ENCODE data around the gene MAN1A1.

MAN1A1 gene

DNA sequence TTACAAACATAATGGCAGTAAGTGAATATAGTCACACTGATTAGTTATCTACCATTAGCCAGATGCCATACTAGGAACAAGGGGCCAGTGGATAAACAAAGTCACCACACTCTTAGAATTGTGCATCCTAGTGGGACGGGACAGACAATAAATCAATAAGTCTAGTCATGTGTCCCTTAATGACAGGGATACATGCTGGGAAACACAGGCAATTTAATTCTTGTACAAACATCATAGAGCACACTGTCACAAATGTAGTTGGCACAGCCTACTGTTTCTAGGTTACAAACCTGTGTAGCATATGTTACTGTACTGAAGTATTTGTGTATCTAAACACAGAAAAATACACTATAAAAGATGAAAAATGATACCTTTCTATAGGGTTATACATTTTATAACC, 148.1 kb downstream of the MAN1A1 start:
- H3K79me1 ChIP-seq (ENCODE audit: low read depth, low read length), result no peaks in the 10 kb centered on the region
- no peak overlapping the region for H3K27ac ChIP-seq (replicated peaks; ENCODE audit: low read length)
- H2BK5ac ChIP-seq (ENCODE audit: low read length), result no peak overlapping the region
- H2AK5ac ChIP-seq (ENCODE audit: low read depth, low read length), result no peak overlapping the region
- no peak overlapping the region for H3K9ac ChIP-seq (ENCODE audit: low read depth, low read length, poor library complexity)
- no peak overlapping the region for H2BK120ac ChIP-seq (ENCODE audit: low read depth, low read length)
- H3K4me3 ChIP-seq (ENCODE audit: low read length in 2 of 2), result no peak overlapping the region
- no peak overlapping the region for H2AFZ ChIP-seq (ENCODE audit: low read length)
- H2BK15ac ChIP-seq (ENCODE audit: low read length), result no peak overlapping the region
- no peak overlapping the region for H3K4ac ChIP-seq (ENCODE audit: low read length)
- H3K9me3 ChIP-seq (replicated peaks in 1 of 2; ENCODE audit: control insufficient read depth in 2 of 2, insufficient read depth in 1 of 2, low read depth in 1 of 2, low read length in 2 of 2), result no peaks in the 10 kb centered on the region
- no peak overlapping the region for H2BK12ac ChIP-seq (ENCODE audit: low read length)
- H3K23ac ChIP-seq (ENCODE audit: low read depth, low read length, poor library complexity), result no peak overlapping the region
- H4K8ac ChIP-seq (ENCODE audit: low read depth, low read length), result no peak overlapping the region
- H3K4me2 ChIP-seq (ENCODE audit: insufficient read depth, low read length, poor library complexity, severe bottlenecking), result no peak overlapping the region
- no peak overlapping the region for H3K18ac ChIP-seq (ENCODE audit: low read length)
- H3K14ac ChIP-seq (ENCODE audit: low read length), result no peak overlapping the region
- H3K36me3 ChIP-seq (replicated peaks in 1 of 2; ENCODE audit: control insufficient read depth in 2 of 2, insufficient read depth in 2 of 2, low read length in 2 of 2), result no peaks in the 10 kb centered on the region
- H4K91ac ChIP-seq (ENCODE audit: low read depth, low read length, poor library complexity), result no peak overlapping the region
- H3K27me3 ChIP-seq (ENCODE audit: control insufficient read depth in 3 of 3, insufficient read depth in 3 of 3, low read depth in 1 of 3, low read length in 3 of 3), result no peaks in the 10 kb centered on the region
- DNase-seq (ENCODE audit: low spot score), result no peak
- no CpG with 5 or more reads among the region's 1 CpG for WGBS, 2 donors (ENCODE audit: extremely low coverage in 2 of 2, insufficient read length in 2 of 2, insufficient replicate concordance in 1 of 2)
- H3K4me1 ChIP-seq (ENCODE audit: control insufficient read depth in 2 of 2, insufficient read depth in 1 of 2, low read depth in 1 of 2, low read length in 2 of 2), result no peaks in the 10 kb centered on the region

- Histone ChIP-seq H3K23ac (ENCODE audit: low read depth, low read length, poor library complexity) (no peak overlapping the region), H3K27me3 (ENCODE audit: control insufficient read depth in 3 of 3, insufficient read depth in 3 of 3, low read depth in 1 of 3, low read length in 3 of 3) (no peaks in the 10 kb centered on the region), H2BK120ac (ENCODE audit: low read depth, low read length) (no peak overlapping the region), H3K18ac (ENCODE audit: low read length) (no peak overlapping the region), H3K4me2 (ENCODE audit: insufficient read depth, low read length, poor library complexity, severe bottlenecking) (no peak overlapping the region), H2BK15ac (ENCODE audit: low read length) (no peak overlapping the region), H2BK5ac (ENCODE audit: low read length) (no peak overlapping the region), H3K4me3 (ENCODE audit: low read length in 2 of 2) (no peak overlapping the region), H3K4ac (ENCODE audit: low read length) (no peak overlapping the region), H4K8ac (ENCODE audit: low read depth, low read length) (no peak overlapping the region), H3K36me3 (replicated peaks in 1 of 2; ENCODE audit: control insufficient read depth in 2 of 2, insufficient read depth in 2 of 2, low read length in 2 of 2) (no peaks in the 10 kb centered on the region), H3K14ac (ENCODE audit: low read length) (no peak overlapping the region), H2AFZ (ENCODE audit: low read length) (no peak overlapping the region), H2AK5ac (ENCODE audit: low read depth, low read length) (no peak overlapping the region), H3K27ac (replicated peaks; ENCODE audit: low read length) (no peak overlapping the region), H2BK12ac (ENCODE audit: low read length) (no peak overlapping the region), H4K91ac (ENCODE audit: low read depth, low read length, poor library complexity) (no peak overlapping the region), H3K79me1 (ENCODE audit: low read depth, low read length) (no peaks in the 10 kb centered on the region), H3K4me1 (ENCODE audit: control insufficient read depth in 2 of 2, insufficient read depth in 1 of 2, low read depth in 1 of 2, low read length in 2 of 2) (no peaks in the 10 kb centered on the region), H3K9me3 (replicated peaks in 1 of 2; ENCODE audit: control insufficient read depth in 2 of 2, insufficient read depth in 1 of 2, low read depth in 1 of 2, low read length in 2 of 2) (no peaks in the 10 kb centered on the region), H3K9ac (ENCODE audit: low read depth, low read length, poor library complexity) (no peak overlapping the region)
- DNase-seq (ENCODE audit: low spot score), result no peak
- WGBS, 2 donors (ENCODE audit: extremely low coverage in 2 of 2, insufficient read length in 2 of 2, insufficient replicate concordance in 1 of 2), result no CpG with 5 or more reads among the region's 1 CpG
Observed at GRCh38 chr6:119200512-119201175, 148.9 kb downstream of the MAN1A1 start.

DNA sequence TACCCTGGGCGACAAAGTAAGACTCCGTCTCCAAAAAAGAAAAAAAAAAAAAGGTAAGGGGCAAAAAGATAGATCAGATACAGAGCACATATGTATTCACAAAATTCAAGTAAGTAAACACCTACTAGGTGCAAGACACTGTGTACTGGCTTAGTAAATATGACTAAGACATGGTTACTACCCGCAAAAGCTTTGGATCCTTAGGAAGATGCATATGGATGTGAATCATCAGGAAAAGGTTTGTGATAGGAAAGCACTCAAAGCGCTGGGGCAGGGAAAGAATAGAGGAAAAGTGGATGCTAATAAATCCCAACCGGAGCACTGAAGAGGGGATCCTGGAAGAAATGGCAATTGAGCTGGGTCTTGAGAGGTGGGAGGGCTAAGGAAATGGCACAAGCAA, 152.3 kb downstream of the MAN1A1 start:
- Histone ChIP-seq H3K4me1 (ENCODE audit: control insufficient read depth in 2 of 2, insufficient read depth in 1 of 2, low read depth in 1 of 2, low read length in 2 of 2) (no peaks in the 10 kb centered on the region), H3K23ac (ENCODE audit: low read depth, low read length, poor library complexity) (no peak overlapping the region), H2BK5ac (ENCODE audit: low read length) (no peak overlapping the region), H4K8ac (ENCODE audit: low read depth, low read length) (no peak overlapping the region), H3K27me3 (ENCODE audit: control insufficient read depth in 3 of 3, insufficient read depth in 3 of 3, low read depth in 1 of 3, low read length in 3 of 3) (no peaks in the 10 kb centered on the region), H4K91ac (ENCODE audit: low read depth, low read length, poor library complexity) (no peak overlapping the region), H3K4ac (ENCODE audit: low read length) (no peak overlapping the region), H3K79me1 (ENCODE audit: low read depth, low read length) (no peaks in the 10 kb centered on the region), H3K36me3 (replicated peaks in 1 of 2; ENCODE audit: control insufficient read depth in 2 of 2, insufficient read depth in 2 of 2, low read length in 2 of 2) (no peaks in the 10 kb centered on the region), H3K14ac (ENCODE audit: low read length) (no peak overlapping the region), H2BK15ac (ENCODE audit: low read length) (no peak overlapping the region), H3K9me3 (replicated peaks in 1 of 2; ENCODE audit: control insufficient read depth in 2 of 2, insufficient read depth in 1 of 2, low read depth in 1 of 2, low read length in 2 of 2) (no peaks in the 10 kb centered on the region), H3K9ac (ENCODE audit: low read depth, low read length, poor library complexity) (no peak overlapping the region), H3K4me3 (ENCODE audit: low read length in 2 of 2) (no peak overlapping the region), H2AFZ (ENCODE audit: low read length) (no peak overlapping the region), H3K18ac (ENCODE audit: low read length) (no peak overlapping the region), H3K4me2 (ENCODE audit: insufficient read depth, low read length, poor library complexity, severe bottlenecking) (no peak overlapping the region), H2AK5ac (ENCODE audit: low read depth, low read length) (no peak overlapping the region), H3K27ac (replicated peaks; ENCODE audit: low read length) (no peak overlapping the region), H2BK120ac (ENCODE audit: low read depth, low read length) (no peak overlapping the region), H2BK12ac (ENCODE audit: low read length) (no peak overlapping the region)
- no peak for DNase-seq (ENCODE audit: low spot score)
- no CpG with 5 or more reads among the region's 5 CpGs for WGBS, 2 donors (ENCODE audit: extremely low coverage in 2 of 2, insufficient read length in 2 of 2, insufficient replicate concordance in 1 of 2)

DNA sequence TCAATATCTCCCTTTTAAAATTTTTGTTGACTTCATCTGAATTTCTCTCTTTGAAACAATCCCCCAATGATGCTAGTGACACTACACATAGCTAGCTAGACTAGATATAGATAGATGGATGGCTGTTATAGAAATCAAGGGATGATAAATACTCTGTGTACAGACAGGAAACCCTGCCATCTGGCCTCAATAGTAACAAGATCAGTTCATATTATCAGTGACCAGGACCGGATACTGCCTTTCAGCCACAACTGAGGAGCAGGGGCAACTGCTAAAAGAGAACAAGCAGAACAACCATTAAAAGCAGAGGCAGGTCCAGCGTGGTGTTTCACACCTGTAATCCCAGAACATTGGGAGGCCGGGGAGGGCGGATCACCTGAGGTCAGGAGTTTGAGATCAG, 152.8 kb downstream of the MAN1A1 start:
- Histone ChIP-seq H3K4me1 (ENCODE audit: control insufficient read depth in 2 of 2, insufficient read depth in 1 of 2, low read depth in 1 of 2, low read length in 2 of 2) (no peaks in the 10 kb centered on the region), H2BK120ac (ENCODE audit: low read depth, low read length) (no peak overlapping the region), H2BK15ac (ENCODE audit: low read length) (no peak overlapping the region), H3K27ac (replicated peaks; ENCODE audit: low read length) (no peak overlapping the region), H3K36me3 (replicated peaks in 1 of 2; ENCODE audit: control insufficient read depth in 2 of 2, insufficient read depth in 2 of 2, low read length in 2 of 2) (no peaks in the 10 kb centered on the region), H2BK5ac (ENCODE audit: low read length) (no peak overlapping the region), H3K4me3 (ENCODE audit: low read length in 2 of 2) (no peak overlapping the region), H3K18ac (ENCODE audit: low read length) (no peak overlapping the region), H3K14ac (ENCODE audit: low read length) (no peak overlapping the region), H2AFZ (ENCODE audit: low read length) (no peak overlapping the region), H2AK5ac (ENCODE audit: low read depth, low read length) (no peak overlapping the region), H4K91ac (ENCODE audit: low read depth, low read length, poor library complexity) (no peak overlapping the region), H3K79me1 (ENCODE audit: low read depth, low read length) (no peaks in the 10 kb centered on the region), H2BK12ac (ENCODE audit: low read length) (no peak overlapping the region), H4K8ac (ENCODE audit: low read depth, low read length) (no peak overlapping the region), H3K27me3 (ENCODE audit: control insufficient read depth in 3 of 3, insufficient read depth in 3 of 3, low read depth in 1 of 3, low read length in 3 of 3) (no peaks in the 10 kb centered on the region), H3K4ac (ENCODE audit: low read length) (no peak overlapping the region), H3K4me2 (ENCODE audit: insufficient read depth, low read length, poor library complexity, severe bottlenecking) (no peak overlapping the region), H3K9ac (ENCODE audit: low read depth, low read length, poor library complexity) (no peak overlapping the region), H3K9me3 (replicated peaks in 1 of 2; ENCODE audit: control insufficient read depth in 2 of 2, insufficient read depth in 1 of 2, low read depth in 1 of 2, low read length in 2 of 2) (no peaks in the 10 kb centered on the region), H3K23ac (ENCODE audit: low read depth, low read length, poor library complexity) (no peak overlapping the region)
- no peak for DNase-seq (ENCODE audit: low spot score)
- WGBS, 2 donors (ENCODE audit: extremely low coverage in 2 of 2, insufficient read length in 2 of 2, insufficient replicate concordance in 1 of 2), result no CpG with 5 or more reads among the region's 4 CpGs
